K562 (cell line): ENCODE measurements around the gene TRAF1. TPM values are rescaled to one million over a fixed set of nuclear protein-coding genes. Genes with fewer than 3 reads are reported as not detected.
A peak's percentile ranks its signal among the peaks of the same experiment; 100 is the strongest.

Experiments
- ATAC-seq: fragments of 200-7000 bp; cut with Tn5 transposase; 3 replicates; pipeline ENCODE4 v1.9.1; 2020; ENCODE audit warnings: moderate library complexity
- BruUV-seq: library from RNA; stranded (reverse); fragments of 400-500 nt; replicated peaks from 2 replicates; lab custom pipeline; 2021; lab: Mats Ljungman, UMichigan
- CTCF ChIA-PET: fragments of 300-600 bp; formaldehyde crosslinking; extraction: SDS; loops from one replicate; lab custom pipeline; 2021; ENCODE audit warnings: low intra/inter-chr PET ratio; lab: Yijun Ruan, JAX
- POLR2A ChIA-PET: fragments of 300-600, 350-650 bp; sonication (Branson Sonifier 250); formaldehyde crosslinking; extraction: SDS; loops from one replicate; lab custom pipeline; 2021; ENCODE audit warnings: antibody characterized with exemption, inconsistent platforms; lab: Yijun Ruan, JAX
- DNase-seq, 4 experiments: peaks; one replicate each; pipeline versions ENCODE4 v3.0.0 to v3.0.0-alpha.2; 2011 to 2018; ENCODE audit warnings: low spot score in 3 of 4, mixed read lengths in 3 of 4; ENCODE audit errors: extremely low read depth in 1 of 4
- FAIRE-seq: peaks from 2 replicates; lab custom pipeline; 2011; peaks lifted over from hg19 to GRCh38; lab: Jason Lieb, UNC
- H2AFZ ChIP-seq: 2 replicates; pipeline ENCODE4 v1.6.0; 2011; ENCODE audit warnings: low read depth, low read length, control low read depth, inconsistent platforms
- H3K27ac ChIP-seq: fragments of 200-600 bp; 3 replicates; pipeline ENCODE4 v1.8.0; 2011; ENCODE audit warnings: low read depth, mild to moderate bottlenecking, control low read depth, inconsistent platforms, low read length, moderate library complexity, mixed read lengths; ENCODE audit errors: extremely low read depth
- H3K27me3 ChIP-seq, 2 experiments: fragments of 300-600 bp in 1 of 2; 2 replicates in 1 of 2; 3 replicates in 1 of 2; pipeline versions ENCODE4 v1.6.0 to v1.8.0; 2011; ENCODE audit warnings: inconsistent platforms in 2 of 2, low read length in 2 of 2, mild to moderate bottlenecking in 1 of 2, mixed read lengths in 1 of 2, moderate library complexity in 1 of 2; ENCODE audit not compliant: control insufficient read depth in 2 of 2, insufficient read depth in 2 of 2
- H3K36me3 ChIP-seq: fragments of 300-600 bp; 3 replicates; pipeline ENCODE4 v1.8.0; 2011; ENCODE audit warnings: mild to moderate bottlenecking, low read length, inconsistent platforms; ENCODE audit not compliant: control insufficient read depth, insufficient read depth
- H3K4me1 ChIP-seq, 2 experiments: fragments of 200-600 bp in 1 of 2; replicated peaks in 1 of 2; 2 replicates in 1 of 2; 3 replicates in 1 of 2; pipeline versions ENCODE4 v1.5.1 to v1.8.0; 2011; ENCODE audit warnings: inconsistent platforms in 2 of 2, low read length in 2 of 2, mild to moderate bottlenecking in 1 of 2, mixed read lengths in 1 of 2, moderate library complexity in 1 of 2; ENCODE audit not compliant: control insufficient read depth in 2 of 2, insufficient read depth in 2 of 2
- H3K4me2 ChIP-seq: 2 replicates; pipeline ENCODE4 v1.6.1; 2011; ENCODE audit warnings: low read length, control low read depth, inconsistent platforms, mixed read lengths; ENCODE audit not compliant: insufficient read depth
- H3K4me3 ChIP-seq: fragments of 200-600 bp; sonication (generic), shearing (Covaris generic); 2 replicates; pipeline ENCODE4 v1.5.1; 2016; ENCODE audit warnings: control low read depth, inconsistent platforms
- H3K79me2 ChIP-seq: fragments of 200-600 bp; 3 replicates; pipeline ENCODE4 v1.8.0; 2011; ENCODE audit warnings: low read length, inconsistent platforms; ENCODE audit not compliant: control insufficient read depth, insufficient read depth
- H3K9ac ChIP-seq, 2 experiments: 2 replicates each; pipeline versions ENCODE4 v1.6.0 to v1.6.1; 2011; ENCODE audit warnings: low read depth in 2 of 2, low read length in 2 of 2, control low read depth in 1 of 2, inconsistent platforms in 1 of 2, mild to moderate bottlenecking in 1 of 2, mixed read lengths in 1 of 2; ENCODE audit not compliant: insufficient read depth in 1 of 2
- H3K9me1 ChIP-seq: one replicate; pipeline ENCODE4 v1.6.0; 2011; ENCODE audit warnings: inconsistent platforms, mild to moderate bottlenecking, low read length, moderate library complexity; ENCODE audit not compliant: control insufficient read depth, insufficient read depth
- H3K9me3 ChIP-seq: replicated peaks from 2 replicates; pipeline ENCODE4 v1.5.1; 2011; ENCODE audit warnings: low read depth, low read length, inconsistent platforms; ENCODE audit not compliant: control insufficient read depth, insufficient read depth
- H4K20me1 ChIP-seq: replicated peaks from 2 replicates; pipeline ENCODE4 v1.6.1; 2011; ENCODE audit warnings: low read length, inconsistent platforms, mixed read lengths; ENCODE audit not compliant: control insufficient read depth, insufficient read depth
- CHD2 ChIP-seq: IDR thresholded peaks from 2 replicates; pipeline ENCODE4 v1.6.1; 2011; ENCODE audit warnings: low read depth, low read length
- HBP1 ChIP-seq: fragments of 450-650 bp; formaldehyde crosslinking; IDR thresholded peaks from 2 replicates; pipeline ENCODE4 v1.4.0; 2022; ENCODE audit warnings: missing genetic modification characterization
- NR2C2 ChIP-seq, 2 experiments: fragments of 200-800 bp in 1 of 2; sonication (Bioruptor generic) in 1 of 2; sonication (generic) in 1 of 2; formaldehyde crosslinking in 1 of 2; IDR thresholded peaks; 2 replicates each; pipeline versions ENCODE4 v1.6.1 to v1.8.0; 2016 to 2022; ENCODE audit warnings: mild to moderate bottlenecking in 1 of 2, missing compliant biosample characterization in 1 of 2, missing genetic modification characterization in 1 of 2, missing genetic modification reagents in 1 of 2
- PKNOX1 ChIP-seq: fragments of 450-650 bp; IDR thresholded peaks from 2 replicates; pipeline ENCODE4 v1.6.1; 2016
- SMAD1 ChIP-seq: fragments of 150-350 bp; IDR thresholded peaks from 2 replicates; pipeline ENCODE4 v1.6.1; 2014; ENCODE audit warnings: low read length, low read depth; ENCODE audit not compliant: partially characterized antibody
- ZFP36 ChIP-seq: fragments of 150-350 bp; IDR thresholded peaks from 2 replicates; pipeline ENCODE4 v1.6.1; 2018; ENCODE audit warnings: low read length, low read depth; ENCODE audit not compliant: partially characterized antibody
- WGBS: fragments of 100-300 bp; shearing (Covaris generic); methylation state at CpG from one replicate; pipeline ENCODE4 v1.1.6; 2016; ENCODE audit warnings: low coverage, mixed read lengths; ENCODE audit not compliant: insufficient coverage; ENCODE audit errors: missing lambda C conversion rate; 5-methylcytosine and 5-hydroxymethylcytosine counted together
- in situ Hi-C: fragments of 300-500 bp; cut with MboI; formaldehyde crosslinking; loops from 4 replicates; pipeline ENCODE4 v1.15.0; 2018; ENCODE audit warnings: inconsistent platforms, mixed read lengths
- intact Hi-C: fragments of 100-400 bp; cut with micrococcal nuclease; formaldehyde crosslinking; loops from 2 replicates; pipeline ENCODE4 v1.14.2; 2022
- polyA plus RNA-seq, 8 experiments: library from polyadenylated mRNA; depleted of rRNA in 4 of 8; stranded (reverse) in 5 of 8; unstranded in 3 of 8; fragments of >200 nt; fragmentation: Nextera tagmentation in 2 of 8; fragmentation: Illumina TruSeq in 1 of 8; extraction: Ambion mirVana in 2 of 8; extraction: Trizol in 1 of 8; gene quantifications; 2 replicates each; pipeline versions ENCODE4 v1.2.1 to v1.2.3, GENCODE V29; 2011 to 2014; ENCODE audit warnings: inconsistent platforms in 1 of 8, missing spikeins in 1 of 8
- total RNA-seq, 7 experiments: library from RNA; depleted of rRNA in 6 of 7; stranded (reverse); fragments of >200 nt in 6 of 7; fragmentation: Illumina TruSeq in 2 of 7; extraction: Trizol in 2 of 7; gene quantifications; 2 replicates each; pipeline versions ENCODE4 v1.2.1 to v1.2.3, GENCODE V29; 2011 to 2021; ENCODE audit warnings: low replicate concordance in 1 of 7

TRAF1 gene
- total and polyA plus RNA-seq, 9 of the 15 experiments (the other 6 are each of a cell fraction or from before 2014, with no cell fraction given), result 0.01 to 1.1 (median 0.04) TPM; not detected in 2

DNA sequence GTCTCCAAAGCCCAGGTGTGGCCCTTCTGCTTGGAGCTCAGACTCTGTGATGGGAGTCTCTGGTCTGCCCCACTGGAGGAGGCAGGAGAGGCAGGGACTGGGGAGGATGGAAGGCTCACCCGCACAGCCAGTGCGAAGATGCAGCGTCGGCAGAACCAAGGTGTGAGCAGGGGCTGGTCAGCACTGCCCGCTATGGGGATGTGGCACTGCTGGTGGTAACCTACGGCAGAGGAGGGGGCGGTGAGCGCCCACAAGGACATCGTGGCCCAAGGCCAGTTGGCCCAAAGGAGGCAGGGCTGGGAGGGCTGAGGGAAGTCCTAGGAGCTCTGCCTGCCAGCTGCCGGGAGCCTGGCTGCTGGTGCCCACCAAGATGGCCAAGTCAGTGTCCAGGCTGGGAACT, 56.9 kb downstream of the TRAF1 start:
- intact Hi-C loops, result loop anchor here (1.0 to 10.0 kb wide), 5 partner anchors 8 to 255 kb away; partner anchors contain the start of genes CNTRL and PHF19
- Histone ChIP-seq H3K4me1 (peaks cover 22 to 31% of the 10 kb centered on the region in 2 experiments), H3K27me3 (no peaks in the 10 kb centered on the region), H3K27ac (peak overlapping the region; percentile 76), H3K4me2 (peak overlapping the region; percentile 89), H2AFZ (no peak overlapping the region), H3K36me3 (peaks cover 90% of the 10 kb centered on the region), H3K9ac (peak overlapping the region; percentile 49 to 82), H4K20me1 (no peaks in the 10 kb centered on the region), H3K9me3 (no peaks in the 10 kb centered on the region), H3K9me1 (peaks cover 8% of the 10 kb centered on the region), H3K79me2 (peaks cover 36% of the 10 kb centered on the region), H3K4me3 (no peak overlapping the region)
- ATAC-seq, result no peak
- no peak for DNase-seq
- 93% methylated on average over 10 of the region's 10 CpGs for WGBS
- TF ChIP-seq NR2C2 (CRISPR knock-in tag; IDR thresholded peaks at IDR 0.05), result no peak
- no peak for TF ChIP-seq NR2C2 (tag; IDR thresholded peaks at IDR 0.05)
- no peak for TF ChIP-seq PKNOX1
- peak; percentile 9 for TF ChIP-seq ZFP36
- TF ChIP-seq HBP1 (CRISPR knock-in tag), result no peak
- peak; percentile 42 for TF ChIP-seq SMAD1
- peak; percentile 15; the same call in 1 of the 2 replicates for TF ChIP-seq CHD2
- no TSS peak for BruUV-seq
- ChIA-PET POLR2A (interaction anchor here (0.6 to 15.5 kb wide), 11 partner anchors 9 to 329 kb away, joined by 3 to 464 read pairs (median 5); partner anchors contain the start of genes FBXW2, PHF19 and PSMD5), CTCF (interaction anchor here (0.7 kb wide), 1 partner anchor 1381 kb away, joined by 3 read pairs; no protein-coding TSS in a partner anchor)
- in situ Hi-C loops, result loop anchor here (5.0 kb wide), 1 partner anchor 62 kb away; no protein-coding TSS in a partner anchor
- no peak for FAIRE-seq
